HG03095 (cell line): ENCODE data around the gene POLG.

Experiments
- ATAC-seq: cut with Tn5 transposase; IDR thresholded peaks from one replicate; pipeline ENCODE4 v1.9.1; 2021; ENCODE audit warnings: moderate library complexity; ENCODE audit not compliant: unreplicated experiment

The POLG gene

DNA sequence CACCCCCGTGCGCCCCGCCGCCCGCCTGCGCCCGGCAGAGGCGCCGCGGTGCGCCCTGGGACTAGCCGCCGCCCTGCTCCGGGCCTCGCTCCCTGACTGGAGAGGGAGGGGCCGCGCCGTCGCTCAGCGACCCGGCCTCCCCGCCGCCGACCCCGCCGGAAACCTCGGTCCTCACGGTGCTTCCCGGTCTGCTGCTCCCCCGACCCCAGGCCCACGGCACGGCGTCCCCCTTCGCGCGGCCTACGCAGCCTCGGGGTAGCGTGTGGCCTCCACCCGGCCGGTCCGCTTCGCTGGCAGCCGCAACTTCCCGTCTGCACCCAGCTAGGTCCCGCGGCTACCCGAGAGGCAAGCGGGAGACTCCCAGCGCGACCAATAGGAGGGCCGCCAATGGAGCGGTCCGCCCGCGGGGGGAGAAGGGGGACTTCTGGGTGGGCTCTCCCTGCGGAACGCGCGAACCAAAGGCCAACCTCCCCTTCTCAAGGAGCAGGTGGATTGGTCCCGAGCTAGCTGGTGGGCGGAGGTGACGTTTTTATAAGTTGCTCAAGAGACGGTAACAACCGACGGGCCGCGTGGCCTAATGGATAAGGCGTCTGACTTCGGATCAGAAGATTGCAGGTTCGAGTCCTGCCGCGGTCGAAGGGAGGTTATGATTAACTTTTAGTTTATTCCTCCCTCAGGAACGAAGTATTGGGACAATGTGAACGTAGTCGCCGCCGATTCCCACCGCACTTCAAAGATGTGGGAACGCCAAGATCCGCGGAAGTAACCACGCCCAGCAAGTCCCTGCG, at the start of gene POLG:
Gene POLG, minus strand, starts transcription at position 315 of the 788 bp plus-strand sequence. CDS start 1,070 bp downstream, outside the sequence.
- ATAC-seq: peak; percentile 87

DNA sequence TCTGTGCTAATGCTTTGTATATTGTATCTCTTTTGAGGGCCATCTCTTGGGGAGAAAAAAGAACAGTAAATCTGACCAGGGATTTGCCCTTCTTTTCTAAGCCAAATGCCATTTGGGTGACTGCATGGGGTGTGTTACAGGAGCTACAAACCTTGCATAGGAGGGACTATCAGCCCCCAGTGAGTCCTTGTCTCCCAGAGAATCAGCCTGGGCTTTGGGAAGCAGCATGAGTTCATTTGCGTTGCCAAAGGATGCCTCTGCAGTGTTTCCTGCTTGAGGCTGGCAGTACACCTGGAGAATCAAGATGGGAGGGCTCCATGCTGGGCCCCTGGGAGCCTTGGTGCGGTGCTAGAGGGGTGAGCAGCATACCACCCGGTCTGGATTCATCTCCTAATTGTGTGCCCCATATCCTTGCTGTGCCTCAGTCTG, 49.6 kb upstream of the POLG start:
- ATAC-seq: no peak

DNA sequence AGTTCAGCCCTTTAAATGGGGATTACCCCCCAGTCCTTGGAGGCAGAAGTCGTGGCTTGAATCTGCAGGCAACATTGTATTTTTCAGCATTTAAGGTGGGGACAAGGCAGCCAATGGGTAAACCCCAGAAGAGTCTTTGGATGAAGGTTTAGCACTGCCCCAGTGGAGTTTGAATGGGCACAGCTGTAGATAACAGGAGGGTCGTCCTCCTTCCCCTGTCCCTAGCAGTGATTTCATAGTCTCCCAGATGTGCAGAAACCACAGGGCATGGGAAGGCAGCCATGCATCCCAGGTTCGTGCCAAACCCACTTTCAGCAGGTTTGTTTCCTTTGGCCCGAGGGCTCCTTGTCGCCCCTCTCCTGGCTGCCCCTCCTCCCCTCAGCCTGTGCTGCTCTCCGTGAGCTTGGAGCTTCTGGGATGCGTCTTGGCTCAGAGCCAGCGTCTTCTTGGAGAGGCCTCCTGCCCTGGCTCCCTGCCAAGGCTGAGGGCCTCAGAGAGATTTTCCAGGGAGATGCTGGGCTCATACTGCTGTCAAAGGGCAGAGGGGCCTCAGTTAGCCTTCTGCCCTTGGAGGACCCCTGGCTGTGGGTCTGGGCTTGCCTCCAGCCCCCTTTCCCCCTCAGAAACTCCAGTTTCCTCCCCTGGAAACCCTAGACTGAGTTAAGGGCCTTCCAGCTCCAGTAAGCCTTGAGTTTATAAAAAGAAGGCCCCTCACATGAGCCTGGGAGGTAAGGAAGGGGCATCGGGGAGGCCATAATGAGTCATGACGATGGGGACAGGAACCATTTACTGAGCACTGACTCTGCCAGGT, 48.9 kb upstream of the POLG start:
- ATAC-seq: no peak

DNA sequence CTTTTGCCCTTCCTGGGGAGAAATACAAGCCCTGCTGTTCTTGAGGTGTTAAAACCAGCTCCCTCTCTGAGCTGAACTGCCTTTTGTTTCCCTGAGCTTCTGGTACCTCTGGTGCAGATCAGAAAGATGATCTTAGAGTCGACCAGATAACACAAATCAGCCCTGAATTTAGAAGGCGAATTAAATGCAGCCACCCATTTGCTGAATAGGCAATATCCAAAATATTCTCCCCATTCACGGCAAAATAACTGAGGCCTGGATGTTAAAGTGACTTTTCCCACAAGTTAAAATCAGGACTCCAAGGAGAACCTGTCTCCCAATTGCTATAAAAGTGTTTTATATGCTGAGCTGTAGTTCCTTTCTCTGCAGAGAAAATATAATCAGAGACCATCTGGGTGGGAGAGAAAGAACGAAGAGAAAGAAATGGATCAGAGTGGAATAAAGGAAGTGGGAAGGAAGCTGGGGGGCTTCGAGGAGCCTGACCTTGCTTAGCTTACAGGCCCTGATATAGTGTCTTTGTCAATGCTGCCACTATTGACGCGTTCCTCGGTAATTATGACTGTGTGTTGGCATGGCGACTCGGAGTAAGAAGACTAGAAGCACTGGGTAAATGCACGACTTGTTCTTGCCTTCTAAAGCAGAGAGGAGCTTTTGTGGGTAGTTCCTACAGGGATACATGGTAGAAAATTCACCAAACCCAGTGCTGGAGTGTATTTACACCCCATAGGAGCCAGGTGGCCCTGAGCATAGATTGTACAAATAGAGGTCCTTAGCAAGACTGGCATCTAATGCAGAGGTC, 47.5 kb upstream of the POLG start:
- no peak for ATAC-seq

DNA sequence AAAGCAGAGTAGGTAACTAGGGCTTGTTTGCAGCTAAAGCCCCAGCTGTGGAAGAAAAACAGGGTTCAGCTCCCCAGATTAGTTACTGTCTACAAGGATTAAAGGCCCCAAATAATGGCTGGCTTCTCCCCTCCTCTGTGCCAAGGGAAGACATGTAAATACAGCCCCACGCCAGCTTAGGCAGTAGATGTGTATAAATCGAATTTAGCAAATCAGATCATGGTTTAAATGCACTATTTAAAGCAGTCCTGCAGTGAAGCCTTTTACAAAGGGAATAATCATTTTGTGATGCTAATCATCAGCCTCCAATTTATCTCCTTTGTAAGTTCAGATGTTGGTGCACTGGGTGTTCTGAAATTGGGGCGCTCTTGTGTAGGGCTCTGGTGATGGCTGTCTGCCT, 46.7 kb upstream of the POLG start:
- ATAC-seq: no peak

DNA sequence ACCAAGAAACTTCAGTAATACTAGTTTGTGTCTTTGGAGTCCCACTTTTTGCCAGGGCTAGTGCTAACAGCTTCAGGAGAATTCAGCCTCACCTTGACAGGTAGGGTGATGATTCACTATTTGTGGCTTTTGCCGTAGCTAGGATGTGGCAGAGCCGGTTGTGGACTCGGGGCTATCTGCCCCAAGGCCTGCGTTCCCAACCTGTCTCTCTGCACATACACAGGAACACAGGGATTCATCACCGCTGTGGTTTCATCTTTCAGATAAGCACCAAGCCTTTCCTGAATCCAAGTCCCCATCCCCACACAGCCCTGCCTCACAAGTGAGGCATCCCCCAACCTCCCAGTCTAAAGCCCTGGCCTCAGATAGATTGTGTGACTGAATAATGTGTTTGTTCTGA, 45.2 kb upstream of the POLG start:
- no peak for ATAC-seq

DNA sequence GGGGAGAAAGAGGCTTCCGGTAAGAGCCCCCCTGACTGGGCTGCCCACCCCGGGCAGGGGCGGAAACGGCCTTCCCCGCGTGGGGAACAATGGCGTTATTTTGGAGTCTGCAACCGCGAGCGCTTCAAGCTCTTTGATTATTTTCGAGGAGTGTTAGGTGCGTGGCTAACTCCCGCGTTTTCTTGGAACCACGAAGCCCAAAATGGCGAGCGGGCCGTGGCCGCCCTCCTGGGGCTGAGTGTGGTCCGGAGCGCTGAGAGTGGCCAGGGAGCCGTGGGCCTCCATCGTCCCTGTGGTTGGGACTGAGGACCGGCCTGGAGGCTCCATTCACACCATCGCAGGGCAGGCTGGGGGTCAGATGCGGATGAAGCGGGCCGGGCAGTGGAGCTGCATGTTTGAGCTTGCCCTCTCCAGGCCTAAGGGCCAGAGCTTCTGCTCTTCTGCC, 44.6 kb upstream of the POLG start:
- no peak for ATAC-seq

DNA sequence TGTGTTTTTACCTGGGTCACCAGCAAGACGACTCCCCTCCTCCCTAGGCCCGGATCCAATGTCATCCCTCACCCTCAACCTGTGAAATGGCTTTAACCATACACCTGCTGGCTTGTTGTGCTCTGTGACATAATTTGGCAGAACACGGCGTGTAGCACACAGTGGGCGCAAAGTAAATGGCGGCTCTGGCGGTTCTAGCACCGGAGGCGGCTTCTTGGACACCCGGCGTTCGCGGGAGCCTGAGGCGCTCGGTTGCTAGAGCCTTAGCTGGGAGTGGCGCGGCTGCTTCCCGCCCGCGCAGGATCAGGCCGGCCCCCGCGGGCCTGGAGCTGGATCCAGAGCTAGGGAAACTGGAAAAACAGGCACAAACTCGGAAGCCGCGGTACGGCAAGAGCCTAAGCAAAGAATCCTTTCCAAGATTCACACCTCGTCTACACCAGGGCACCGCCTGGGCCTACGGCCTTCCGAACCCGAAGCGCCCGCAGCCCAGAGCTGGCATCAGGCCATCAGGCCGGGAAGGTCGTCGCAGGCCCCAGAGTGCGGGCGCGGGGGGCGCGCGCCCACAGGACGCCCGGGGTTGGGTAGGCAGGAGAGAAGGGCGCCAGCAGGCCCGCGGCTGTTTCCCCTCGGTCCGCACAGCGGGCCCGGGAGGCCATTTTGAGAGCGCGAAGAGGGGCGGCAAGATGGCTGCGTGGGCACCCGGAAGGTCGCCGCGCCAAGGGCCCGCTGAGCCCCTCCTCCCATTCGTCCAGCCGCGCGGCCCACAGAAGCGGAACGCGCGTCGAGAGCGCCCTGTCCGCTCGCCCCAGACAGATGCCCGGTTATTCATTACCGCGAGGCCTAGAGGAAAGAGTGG, 43.9 kb upstream of the POLG start:
- no peak for ATAC-seq

DNA sequence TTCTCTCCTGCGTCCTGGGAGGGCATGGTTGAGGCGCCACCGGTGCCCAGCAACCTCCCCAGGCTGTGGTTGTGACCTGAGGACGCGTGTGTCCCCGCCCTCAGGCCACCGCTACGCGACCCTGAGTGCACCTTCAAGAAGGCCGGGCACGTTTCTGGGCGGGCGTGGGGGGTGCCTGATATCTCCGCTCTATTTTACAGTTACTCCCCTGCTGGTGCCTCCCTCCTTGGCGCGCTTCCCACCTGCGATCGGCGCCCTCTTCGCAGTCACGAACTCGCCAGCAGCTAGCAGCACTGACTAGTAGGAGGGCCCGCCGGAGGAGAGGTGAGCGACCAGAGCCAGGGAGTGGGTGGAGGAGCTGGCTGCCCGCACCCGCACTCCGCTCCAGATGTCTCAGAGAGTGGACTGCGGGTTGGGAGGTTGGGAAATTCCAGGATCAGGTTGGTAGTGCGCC, 43.2 kb upstream of the POLG start:
- ATAC-seq: no peak

DNA sequence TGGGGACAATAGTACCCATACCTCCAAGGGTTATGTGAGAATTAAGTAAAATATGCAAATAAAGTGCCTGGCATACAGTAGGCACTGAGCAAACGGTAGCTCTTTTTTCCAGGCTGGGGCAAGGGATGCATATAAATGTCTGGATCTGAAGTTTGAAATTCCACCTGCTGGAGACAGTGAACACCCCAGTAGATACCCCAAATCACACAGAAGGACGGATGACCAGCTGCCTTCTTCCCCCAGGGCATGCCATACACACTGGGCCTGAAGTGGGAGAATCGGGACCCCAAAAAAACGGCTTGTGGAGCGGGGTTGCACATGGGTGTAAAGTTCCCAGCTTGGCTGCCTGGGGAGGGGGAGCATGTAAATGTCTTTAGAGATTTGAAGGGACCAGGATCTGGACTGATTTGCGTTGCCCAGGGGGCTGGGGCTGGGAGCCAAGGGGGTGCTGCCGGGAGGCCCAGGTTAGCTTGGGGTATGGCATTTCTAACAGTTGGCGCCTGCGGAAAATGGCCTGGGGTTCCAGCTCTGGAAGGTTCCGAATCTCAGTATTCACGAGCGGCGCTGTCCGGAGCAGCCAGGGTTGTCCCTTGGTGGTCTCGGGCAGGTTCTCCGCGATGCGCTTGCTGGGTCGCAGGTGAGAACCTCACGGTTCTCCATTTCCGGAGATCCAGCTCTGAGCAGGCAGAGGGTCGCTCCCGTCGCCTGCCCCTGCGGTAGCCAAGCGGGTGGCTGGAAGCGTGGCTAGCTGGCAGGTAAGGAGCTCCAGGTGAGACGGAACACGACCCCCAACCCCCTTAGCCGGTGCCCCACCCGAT, 42.6 kb upstream of the POLG start:
- no peak for ATAC-seq

DNA sequence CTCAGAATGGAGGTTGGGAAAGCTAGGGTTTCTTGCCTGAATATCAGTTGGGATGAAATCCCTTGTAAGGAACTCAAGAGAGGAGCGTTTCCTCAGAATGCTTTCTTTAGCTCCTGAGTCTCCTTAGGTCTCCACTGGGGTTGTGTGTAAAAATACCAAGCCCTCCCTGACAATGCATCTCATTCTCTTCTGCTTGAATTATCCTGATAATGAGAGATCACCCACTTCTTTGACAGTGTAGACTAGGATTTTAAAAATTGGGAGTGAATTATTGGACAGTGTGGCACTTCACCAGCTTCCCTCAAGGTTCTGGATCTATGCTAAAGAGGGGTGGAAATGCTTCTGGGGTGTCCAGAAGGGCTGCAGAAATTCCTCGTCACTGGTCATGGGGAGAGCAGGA, 41.8 kb upstream of the POLG start:
- no peak for ATAC-seq

DNA sequence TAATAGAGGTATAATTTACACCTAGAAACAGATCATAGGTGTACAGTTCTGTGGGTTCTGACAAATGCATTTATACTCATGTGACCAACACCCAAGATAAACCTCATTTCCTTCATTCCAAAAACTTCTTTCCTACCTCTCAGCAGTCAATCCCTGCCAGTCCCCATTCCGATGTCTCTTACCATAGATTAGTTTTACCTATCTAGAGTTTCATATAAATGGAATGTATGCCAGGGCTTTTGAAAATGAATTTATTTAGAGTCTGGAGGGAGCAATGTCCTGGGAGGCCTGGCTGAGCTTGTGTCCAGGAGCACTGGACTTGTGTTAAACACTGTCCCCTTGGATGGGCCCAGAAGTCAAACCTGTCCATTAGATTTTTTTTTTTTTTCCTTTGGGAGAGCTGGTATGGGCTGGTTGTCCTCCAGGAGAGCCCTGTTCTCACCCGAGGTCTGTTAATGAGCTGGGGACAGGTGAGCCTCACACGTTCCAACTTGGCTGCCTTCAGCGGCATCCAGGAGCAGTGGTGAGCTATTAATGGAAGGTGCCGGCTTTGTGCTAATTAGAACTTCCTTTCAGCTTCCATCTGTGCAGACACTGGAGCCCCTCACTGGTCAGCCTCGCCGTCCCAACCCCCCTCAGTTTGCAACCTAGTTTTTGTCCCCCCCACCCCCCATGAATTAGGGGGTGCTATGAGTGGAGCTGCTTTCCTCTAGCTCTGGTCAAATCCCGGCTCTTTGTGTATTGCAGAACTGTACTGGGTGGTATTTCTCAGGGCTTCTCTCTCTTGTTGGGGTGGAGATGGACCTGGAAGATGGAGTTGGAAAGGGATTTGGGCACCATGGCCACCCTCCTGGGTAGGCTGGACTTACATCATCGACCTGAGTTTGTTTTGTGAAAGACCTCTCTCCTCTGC, 40.7 kb upstream of the POLG start:
- no peak for ATAC-seq

DNA sequence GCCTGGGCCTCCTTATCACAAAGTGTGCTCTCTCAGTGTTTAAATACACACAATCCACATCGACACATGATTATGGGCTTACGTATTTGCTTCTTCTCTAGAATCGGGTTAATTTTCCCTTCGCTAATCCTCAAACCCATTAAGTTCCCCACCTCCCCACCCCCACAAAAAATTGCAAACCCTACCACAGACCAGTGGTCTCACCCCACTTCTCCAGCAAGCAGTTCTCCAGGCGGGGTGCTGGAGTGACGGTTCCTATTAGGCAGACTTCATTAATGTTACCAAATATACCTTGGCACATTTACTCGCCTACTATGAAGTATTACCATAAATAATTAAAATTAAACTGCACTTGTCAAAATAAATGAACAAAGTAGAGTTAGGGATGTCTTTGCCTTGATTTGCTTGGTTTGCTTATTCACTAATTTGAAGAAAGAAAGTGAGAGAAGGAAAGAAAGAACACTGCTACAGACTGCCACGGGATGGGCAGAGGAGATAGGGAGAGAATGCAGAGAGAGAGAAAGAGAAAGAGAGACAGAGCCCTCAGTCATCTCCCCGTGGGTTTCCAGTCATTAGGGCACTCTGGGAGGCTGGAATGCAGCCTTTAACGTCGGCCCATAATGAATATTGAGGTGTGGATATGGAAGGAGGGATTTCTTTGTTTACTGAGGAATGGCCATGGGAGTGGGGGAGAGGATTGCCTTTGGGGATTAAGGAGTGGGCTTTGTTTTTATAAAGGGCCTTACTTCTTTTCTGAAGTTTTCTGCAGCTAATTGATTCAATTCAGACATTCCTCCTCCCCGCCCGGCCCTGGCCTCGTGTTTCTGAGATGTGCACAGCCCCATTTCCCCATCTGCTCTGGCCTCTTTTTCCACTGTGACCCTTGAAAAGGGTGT, 39.7 kb upstream of the POLG start:
- ATAC-seq: no peak

DNA sequence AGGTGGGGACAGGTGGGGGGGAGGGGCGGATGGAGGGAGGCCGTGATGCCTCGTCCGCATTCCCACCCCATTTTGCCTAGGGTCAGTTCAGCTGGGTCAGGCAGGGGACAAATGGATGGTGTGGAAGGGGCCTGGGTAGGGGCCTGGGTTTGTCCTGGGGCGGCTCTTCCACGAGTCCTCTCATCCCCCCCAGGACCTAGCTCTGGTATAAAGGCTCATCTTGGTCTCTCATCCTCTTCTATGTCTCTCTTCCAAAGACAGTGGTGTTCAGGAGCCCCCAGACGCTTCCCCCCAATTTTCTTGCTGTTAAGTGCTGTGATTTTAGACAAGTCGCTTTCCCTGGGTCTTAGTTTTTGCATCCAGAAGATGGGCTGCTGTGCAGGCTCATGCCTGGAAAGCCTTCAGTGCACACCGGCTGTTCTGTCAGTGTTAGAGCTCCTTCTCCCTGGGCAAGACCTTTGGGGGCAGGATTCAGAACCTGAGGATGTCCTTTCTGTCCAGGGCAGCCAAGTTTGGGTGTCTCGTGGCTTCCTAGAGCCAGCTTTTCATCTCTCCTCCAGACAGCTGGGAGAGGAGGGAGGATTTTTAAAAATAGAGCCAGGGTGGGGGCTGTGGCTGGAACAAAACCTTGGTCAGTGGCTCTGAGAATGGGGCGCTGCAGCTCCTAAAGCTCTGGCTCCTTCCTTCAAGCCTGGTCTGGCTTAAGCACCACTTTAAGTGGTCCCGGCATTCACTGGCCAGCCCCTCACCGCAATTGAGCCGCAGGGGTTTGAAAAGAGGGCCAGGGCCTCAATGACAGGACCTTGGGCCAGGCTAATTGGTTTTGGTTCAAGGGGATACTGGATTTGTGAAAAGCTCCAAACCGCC, 37.7 kb upstream of the POLG start:
- ATAC-seq: no peak

DNA sequence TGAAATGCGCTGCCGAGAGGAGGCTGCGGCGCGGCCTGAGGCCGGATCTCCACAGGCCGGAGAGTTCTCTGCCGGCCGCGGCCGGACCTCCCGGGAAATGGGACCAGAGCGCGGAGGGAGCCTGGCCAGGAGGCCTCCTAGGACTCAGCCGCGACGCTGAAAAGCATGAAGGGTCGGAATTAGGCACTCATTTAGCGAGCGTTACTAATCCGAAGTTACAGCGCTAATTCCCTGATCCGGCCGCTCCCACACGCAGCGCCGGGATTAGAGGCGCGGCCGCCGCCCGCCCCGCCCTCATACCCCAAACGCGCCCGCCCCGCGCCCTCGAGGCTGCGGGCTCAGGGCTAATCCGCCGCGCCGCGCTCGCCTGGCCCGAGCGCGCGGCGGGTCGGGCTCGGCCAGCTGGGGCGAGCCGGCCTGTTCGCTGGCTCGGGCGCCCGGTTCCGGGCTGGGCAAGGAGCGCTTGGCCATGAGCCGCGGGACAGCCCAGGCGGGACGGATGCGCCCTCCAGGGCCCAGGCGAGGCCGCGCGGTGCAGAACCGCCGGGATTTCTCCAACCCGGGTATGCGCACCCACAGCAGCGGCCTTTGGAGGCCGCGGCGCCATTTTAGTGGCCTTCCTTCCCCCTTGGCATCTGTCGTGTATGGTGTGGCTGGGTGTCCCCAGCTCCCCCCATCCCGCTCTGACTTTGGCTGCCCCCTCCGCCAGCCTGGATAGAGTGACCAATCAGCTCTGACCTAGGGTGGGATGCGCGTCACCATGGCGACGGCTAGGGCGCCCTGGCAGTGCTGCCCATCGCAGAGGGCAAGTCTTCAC, 36.8 kb upstream of the POLG start:
- no peak for ATAC-seq

DNA sequence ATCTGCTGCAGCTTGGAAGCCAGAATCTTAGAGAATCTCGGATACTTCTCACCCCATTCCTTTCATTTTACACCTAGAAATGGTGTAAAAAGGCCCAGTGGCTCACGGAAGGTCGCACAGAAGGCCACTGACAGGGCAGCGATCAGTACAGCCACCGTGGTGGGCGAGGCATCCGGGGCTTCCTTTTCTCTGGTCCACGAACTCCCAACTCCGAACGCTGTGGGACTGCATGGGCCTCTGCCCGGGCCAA, 36.3 kb upstream of the POLG start:
- ATAC-seq: no peak
